ENCODE measurements around the gene FOXO1.

FOXO1 gene

DNA sequence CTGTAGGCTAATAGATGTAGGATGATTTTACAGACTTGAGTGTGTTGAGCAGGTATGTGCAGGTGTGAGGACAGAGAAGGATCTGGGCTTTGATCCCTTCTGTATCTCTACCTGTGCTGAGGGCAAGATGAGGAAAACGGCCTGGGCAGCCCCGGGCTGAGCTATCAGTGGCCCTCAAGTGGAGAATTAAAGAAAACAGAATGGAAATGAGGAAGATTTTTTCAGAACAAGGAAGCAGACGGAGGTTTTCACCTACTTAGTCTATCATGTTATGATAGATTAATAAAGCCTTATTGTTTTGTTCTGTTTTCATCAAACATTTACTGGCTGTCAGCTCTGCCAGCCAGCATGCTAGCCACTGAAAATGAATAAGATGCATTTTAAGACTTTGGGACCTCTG lies 22.3 kb upstream of the FOXO1 start:
- no peaks in the 10 kb centered on the region for H3K4me1 ChIP-seq
- TF ChIP-seq, protein P1, sequence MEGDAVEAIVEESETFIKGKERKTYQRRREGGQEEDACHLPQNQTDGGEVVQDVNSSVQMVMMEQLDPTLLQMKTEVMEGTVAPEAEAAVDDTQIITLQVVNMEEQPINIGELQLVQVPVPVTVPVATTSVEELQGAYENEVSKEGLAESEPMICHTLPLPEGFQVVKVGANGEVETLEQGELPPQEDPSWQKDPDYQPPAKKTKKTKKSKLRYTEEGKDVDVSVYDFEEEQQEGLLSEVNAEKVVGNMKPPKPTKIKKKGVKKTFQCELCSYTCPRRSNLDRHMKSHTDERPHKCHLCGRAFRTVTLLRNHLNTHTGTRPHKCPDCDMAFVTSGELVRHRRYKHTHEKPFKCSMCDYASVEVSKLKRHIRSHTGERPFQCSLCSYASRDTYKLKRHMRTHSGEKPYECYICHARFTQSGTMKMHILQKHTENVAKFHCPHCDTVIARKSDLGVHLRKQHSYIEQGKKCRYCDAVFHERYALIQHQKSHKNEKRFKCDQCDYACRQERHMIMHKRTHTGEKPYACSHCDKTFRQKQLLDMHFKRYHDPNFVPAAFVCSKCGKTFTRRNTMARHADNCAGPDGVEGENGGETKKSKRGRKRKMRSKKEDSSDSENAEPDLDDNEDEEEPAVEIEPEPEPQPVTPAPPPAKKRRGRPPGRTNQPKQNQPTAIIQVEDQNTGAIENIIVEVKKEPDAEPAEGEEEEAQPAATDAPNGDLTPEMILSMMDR (IDR thresholded peaks at IDR 0.05), result no peak
- intact Hi-C loops (cut with DNase I; ENCODE audit: low total_unique reads), result loop anchor here (2.0 to 10.0 kb wide), 2 partner anchors 744 to 998 kb away; no protein-coding TSS in a partner anchor
- no peaks in the 10 kb centered on the region for H3K36me3 ChIP-seq
- no peak overlapping the region for H3K27ac ChIP-seq
- no peaks in the 10 kb centered on the region for H3K27me3 ChIP-seq
- no peak for DNase-seq
- H3K9me3 ChIP-seq, result no peaks in the 10 kb centered on the region
- no peak overlapping the region for H3K4me3 ChIP-seq

DNA sequence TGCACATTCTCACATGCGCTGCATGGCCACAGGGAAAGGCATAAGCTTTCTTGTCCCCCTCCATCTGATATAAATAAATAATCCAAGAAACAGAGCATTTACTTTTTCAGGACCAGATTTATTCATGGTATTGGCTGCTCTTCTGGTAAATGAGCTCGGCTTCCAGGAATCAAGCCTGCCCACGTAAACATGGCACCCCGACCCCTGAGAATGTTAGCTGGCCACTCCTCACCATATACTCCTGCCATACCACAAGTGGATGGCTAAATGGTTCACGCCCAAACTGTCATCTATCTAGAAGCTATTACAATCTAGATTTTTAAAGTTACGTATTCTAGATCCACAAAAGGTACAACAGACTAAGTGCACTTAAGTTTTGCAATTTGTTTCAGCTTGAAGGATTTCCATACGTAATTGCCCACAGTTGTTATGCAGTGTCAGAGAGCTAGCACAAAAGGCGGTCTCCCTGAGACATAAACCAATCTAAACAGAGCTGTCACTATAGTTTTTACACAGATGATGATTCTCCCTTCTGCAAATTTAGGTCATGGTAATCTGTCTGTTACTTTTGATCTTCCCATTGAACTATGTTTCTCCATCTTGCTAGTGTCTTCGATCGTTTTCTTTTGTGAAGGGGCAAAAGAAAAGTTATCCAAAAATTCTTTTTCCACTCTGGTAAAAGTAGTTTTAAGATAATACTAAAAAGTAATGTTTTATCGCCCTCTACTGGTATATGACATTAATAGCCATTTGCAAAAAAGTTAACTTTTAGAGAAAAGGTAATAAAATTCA lies 16.2 kb upstream of the FOXO1 start:
- H3K4me1 ChIP-seq, result peaks cover 0 to 13% (median 0%) of the 10 kb centered on the region in 4 donors
- no peaks in the 10 kb centered on the region for H3K9me3 ChIP-seq
- no peaks in the 10 kb centered on the region for H3K27me3 ChIP-seq
- no peaks in the 10 kb centered on the region for H3K36me3 ChIP-seq
- no peak for DNase-seq
- intact Hi-C loops (cut with DNase I; ENCODE audit: low total_unique reads), result loop anchor here (10.0 kb wide), 1 partner anchor 738 kb away; no protein-coding TSS in a partner anchor
- H3K27ac ChIP-seq, result no peak overlapping the region
- TF ChIP-seq, protein P1 (IDR thresholded peaks at IDR 0.05), result peak; percentile 61 to 64
- H3K4me3 ChIP-seq, result no peak overlapping the region

DNA sequence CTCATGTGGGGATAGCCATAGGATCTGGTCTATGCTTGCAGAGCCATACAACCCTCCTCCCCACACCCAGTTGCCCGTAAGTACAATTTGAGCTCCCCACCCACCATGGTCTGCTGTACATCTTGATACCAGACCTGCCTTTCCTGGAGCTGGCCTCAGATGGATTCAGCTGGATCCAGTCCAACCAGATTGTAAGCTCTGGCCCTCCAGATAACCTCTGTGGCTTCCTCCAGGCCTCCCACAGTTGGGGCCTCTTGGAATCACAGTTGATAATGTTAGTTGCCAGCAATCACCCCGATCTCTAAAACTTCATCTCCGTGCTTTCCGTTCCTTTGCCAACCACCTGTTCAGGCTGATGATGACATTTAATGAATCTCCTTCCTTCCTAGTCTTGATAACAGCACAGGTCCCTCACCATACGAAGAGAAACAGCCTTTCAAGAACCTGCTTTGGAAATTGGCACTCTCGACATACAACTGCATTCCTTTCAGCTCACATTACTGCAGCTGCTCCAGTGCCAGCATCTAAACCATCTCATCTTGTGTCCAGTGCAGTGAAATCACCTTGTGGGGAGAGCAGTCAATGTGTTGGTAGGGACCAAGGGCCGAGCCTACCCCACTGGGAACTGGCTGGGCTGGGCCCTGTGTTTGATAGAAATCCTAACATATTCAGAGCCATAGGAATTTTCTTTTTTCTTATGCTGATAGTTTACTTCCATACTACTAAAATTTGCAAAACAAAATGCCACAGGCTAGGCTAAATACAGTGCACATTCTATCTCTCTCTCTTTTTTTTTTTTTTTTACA lies 15.1 kb upstream of the FOXO1 start:
- DNase-seq, result no peak

DNA sequence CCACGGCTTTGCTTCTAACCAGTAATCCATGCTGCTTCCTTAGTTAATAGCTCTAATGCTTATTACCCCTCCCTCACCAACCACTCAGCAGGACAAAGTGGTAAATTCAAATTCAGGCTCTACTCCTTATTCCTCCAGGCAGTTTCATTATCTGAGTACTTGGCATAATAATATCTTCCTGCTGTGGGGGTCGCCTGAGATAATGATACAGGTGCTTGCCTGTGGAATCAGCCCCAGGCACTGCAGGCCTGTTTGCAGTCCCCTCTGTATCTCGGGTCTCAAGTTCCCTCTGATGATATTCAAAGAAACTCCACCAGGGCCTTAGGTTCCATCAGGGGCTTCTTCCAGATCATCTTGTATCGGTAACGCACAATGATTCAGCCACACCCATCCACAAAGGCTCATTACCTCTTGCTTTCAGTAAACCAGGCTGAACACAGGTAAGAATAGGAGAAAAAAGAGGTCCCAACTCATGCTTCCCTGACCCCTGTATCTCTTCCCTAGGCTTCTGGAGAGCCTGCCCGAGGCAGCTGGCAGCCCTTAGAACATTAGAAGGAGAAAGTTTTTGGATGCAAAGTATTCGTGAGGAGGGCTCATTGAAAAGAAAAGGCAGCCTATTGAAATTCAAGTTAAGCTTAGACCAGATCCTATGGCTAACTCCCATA lies 14.3 kb upstream of the FOXO1 start:
- intact Hi-C loops (cut with DNase I; ENCODE audit: low total_unique reads), result loop anchor here (2.0 to 10.0 kb wide), 2 partner anchors 612 to 736 kb away; no protein-coding TSS in a partner anchor
- Histone ChIP-seq H3K27me3 (no peaks in the 10 kb centered on the region), H3K27ac (no peak overlapping the region), H3K4me1 (peaks cover 0 to 13% (median 0%) of the 10 kb centered on the region in 4 donors), H3K9me3 (no peaks in the 10 kb centered on the region), H3K36me3 (no peaks in the 10 kb centered on the region), H3K4me3 (no peak overlapping the region)
- DNase-seq, result no peak
- TF ChIP-seq, protein P1 (IDR thresholded peaks at IDR 0.05), result no peak

More for the DNA sequence above, 15.1 kb upstream of the FOXO1 start:
- Histone ChIP-seq H3K27me3 (no peaks in the 10 kb centered on the region), H3K27ac (no peak overlapping the region), H3K4me1 (peaks cover 0 to 13% (median 0%) of the 10 kb centered on the region in 4 donors), H3K4me3 (no peak overlapping the region), H3K9me3 (no peaks in the 10 kb centered on the region), H3K36me3 (no peaks in the 10 kb centered on the region)
- TF ChIP-seq, protein P1 (IDR thresholded peaks at IDR 0.05), result no peak
- intact Hi-C loops (cut with DNase I; ENCODE audit: low total_unique reads), result loop anchor here (2.0 to 10.0 kb wide), 2 partner anchors 613 to 737 kb away; no protein-coding TSS in a partner anchor

DNA sequence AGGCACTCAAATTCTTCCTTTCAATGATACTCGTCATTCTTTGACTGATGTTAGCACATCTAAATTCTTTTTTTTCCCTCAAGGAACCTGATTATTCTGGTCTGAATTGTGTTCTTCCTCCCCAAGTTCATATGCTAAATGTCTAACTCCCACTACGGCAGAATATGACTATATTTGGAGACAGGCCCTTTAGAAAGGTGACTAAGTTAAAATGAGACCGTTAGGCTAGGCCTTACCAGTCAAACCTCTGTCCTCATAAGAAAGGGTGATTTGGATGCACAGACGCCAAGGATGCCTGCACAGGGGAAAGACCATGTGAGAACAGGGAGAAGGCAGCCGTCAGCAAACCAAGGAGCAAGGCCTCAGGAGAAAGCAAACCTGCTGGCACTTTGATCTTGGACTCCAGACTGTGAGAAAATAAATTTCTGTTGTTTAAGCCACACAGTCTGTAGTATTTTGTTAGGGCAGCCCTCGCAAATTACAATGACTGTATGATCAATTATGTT lies 13.1 kb upstream of the FOXO1 start:
- Histone ChIP-seq H3K36me3 (no peaks in the 10 kb centered on the region), H3K4me1 (peaks cover 0 to 13% (median 0%) of the 10 kb centered on the region in 4 donors), H3K27ac (no peak overlapping the region), H3K4me3 (no peak overlapping the region), H3K9me3 (no peaks in the 10 kb centered on the region), H3K27me3 (no peaks in the 10 kb centered on the region)
- intact Hi-C loops (cut with DNase I; ENCODE audit: low total_unique reads), result no loop called here
- no peak for DNase-seq
- TF ChIP-seq, protein P1 (IDR thresholded peaks at IDR 0.05), result no peak

Measured in tibial artery (tissue), 4 donors.